GM18498 (cell line): ENCODE results near the gene PALLD.

Source experiments
- ATAC-seq: cut with Tn5 transposase; IDR thresholded peaks from one replicate; pipeline ENCODE4 v1.9.1; 2021; ENCODE audit warnings: mild to moderate bottlenecking, moderate library complexity; ENCODE audit not compliant: unreplicated experiment

PALLD gene

DNA sequence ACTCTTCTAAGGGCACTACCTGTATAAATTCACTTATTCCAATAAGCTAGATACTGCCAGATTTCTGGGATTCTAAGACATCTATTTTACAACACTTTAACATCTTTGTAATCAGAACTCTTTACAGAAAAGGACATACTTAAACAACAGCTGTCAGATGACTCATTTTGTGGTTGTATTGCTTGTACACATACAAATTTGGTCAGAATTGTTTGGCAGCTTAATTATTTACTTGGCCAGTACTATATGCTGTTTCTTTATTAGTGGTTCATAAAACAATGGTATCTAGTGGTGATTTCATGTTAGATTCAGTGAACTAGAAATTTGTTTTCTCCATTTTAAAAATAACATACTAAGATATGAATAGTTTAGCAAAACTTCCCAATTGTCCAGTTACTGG lies 27.2 kb downstream of the PALLD start:
- ATAC-seq: no peak

DNA sequence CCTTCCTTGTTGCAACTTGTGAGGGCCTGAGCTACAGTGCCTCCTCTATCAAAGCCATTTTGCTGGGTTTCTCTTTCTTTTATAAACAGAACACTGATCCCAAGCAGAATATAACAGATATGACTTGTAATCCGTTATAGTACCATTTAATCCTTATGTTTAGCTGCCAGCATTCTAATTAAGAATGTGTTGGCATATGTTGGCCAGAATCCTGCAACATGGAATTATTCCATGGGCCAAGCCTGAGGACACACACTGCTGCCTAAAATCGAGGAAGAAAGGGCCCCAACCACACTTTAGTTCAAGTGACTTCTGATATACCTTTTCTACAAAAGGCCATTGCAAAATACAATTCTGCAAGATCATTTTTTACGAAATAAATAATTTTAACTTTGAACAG lies 28.0 kb downstream of the PALLD start:
- no peak for ATAC-seq

DNA sequence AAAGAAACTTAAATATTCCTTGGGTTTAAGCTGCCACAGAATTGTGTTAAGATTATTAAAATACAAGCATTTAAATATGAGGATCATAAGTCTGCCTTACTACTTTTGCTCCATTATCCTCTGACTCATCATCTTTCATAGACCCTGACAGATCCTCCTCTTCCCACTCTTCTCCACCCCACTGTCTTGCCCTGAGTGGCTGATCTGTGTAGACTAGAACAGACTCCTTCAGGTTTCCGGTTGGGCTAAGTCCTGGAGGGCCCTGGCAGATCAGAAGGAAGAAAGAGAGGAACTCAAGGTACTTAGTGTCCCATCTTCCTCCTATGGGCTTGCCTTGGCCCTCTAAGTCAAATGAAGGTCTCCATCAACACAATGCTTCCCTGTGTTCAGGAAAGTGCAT lies 30.7 kb downstream of the PALLD start:
- ATAC-seq: no peak

DNA sequence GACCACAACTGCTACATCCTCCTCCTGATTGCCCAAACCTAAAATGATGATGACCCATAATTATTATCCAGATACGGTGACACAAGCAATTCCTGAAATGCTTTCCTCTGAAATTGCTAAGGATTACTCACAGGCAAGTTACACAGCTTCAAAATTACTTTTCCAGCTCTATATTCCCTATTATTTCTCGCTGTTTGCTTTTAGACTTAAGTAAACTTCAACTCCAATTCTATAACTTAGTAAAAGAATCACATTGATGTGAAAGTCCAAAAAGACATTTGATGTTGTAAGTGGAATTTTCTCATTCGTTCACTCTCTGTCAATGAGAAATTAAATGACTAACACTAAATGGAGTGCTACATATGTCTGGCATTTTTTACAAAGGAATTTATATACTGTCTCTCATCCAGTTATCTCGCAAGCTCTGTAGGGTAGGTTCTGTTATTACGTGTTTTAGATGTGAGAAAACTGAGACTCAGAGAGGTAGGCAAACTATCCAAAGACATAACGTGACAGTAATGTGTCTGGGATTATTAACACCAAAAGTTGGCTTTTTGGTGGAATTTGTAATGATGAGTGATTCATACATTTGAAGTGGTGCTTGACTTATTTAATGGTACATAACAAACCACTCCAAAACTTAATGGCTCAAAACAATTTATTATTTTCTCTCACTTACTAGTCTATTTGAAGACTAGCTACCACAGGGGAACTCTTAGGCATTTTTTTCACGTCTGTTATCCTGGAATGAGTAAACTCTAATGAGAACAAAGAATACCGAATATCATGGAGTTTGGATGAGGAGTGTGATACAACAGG lies 31.5 kb downstream of the PALLD start:
- ATAC-seq: no peak

DNA sequence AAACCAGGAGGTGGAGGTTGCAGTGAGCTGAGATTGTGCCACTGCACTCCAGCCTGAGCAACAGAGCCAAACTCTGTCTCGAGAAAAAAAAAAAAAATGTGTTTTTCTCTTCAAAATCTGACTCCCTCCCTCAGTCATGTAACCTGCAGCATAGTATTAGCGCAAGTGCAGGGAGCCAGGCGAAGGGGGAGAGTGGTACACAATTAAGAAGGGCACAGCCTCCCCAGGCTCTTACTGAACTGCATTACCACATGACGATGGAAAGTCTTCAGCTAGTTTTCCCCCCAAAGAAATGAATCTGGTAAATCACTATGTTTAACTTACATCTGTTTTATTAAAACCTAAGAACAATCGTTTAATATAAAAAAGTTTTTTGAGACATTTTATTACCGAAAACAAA lies 32.4 kb downstream of the PALLD start:
- no peak for ATAC-seq

DNA sequence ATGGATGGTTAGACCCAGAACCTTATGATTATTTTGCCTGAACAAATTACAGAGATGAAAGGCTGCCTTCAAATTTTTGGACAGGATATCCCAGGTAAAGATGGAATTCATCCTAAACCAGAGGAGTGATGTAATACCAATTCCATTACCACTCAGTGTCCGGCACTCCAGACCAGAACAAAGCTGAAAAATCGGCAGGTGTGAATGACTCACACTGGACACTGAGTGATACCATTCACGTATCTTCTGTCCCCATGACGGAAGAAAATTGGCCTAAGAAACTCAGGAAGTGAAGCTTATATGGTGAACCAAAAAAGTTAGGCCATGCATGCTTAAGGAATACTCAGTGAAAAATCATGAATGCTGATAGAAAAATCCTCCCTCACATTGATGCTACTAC lies 34.5 kb downstream of the PALLD start:
- ATAC-seq: no peak

DNA sequence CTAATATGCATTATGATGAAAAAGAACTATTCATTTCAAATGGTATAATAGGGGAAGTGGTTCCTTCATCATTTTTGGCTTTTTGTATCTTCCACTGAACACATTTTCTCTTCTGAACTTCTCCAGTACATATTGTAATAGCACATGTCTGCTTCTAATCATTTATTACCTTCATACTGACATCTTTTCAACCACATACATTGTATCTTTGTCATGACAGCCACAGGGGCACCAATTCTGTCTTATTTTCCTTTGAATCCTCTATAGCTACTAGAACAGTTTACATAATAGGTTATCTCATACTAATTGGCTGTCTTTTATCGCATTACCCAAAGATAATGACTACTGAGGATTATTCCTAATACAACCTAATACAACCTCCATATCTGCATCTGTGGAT lies 37.7 kb downstream of the PALLD start:
- no peak for ATAC-seq

DNA sequence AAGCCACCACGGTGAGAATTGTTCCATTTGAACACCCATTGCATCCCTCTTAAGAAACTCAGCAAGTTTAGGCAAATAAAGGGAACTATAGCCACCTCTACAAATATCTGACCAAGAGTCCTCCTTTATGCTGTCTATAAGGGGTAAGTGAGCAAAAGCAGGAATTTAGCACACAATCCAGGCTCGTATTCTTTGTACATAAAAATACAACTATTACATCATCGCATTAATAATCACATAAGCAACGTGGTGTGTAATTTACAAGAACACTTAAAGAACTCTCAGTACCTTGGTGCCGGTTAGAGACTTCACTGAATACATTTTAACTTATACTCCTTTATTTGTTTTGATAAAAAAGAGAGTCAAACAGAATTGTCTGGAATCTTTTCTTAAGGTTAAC lies 38.8 kb downstream of the PALLD start:
- no peak for ATAC-seq

DNA sequence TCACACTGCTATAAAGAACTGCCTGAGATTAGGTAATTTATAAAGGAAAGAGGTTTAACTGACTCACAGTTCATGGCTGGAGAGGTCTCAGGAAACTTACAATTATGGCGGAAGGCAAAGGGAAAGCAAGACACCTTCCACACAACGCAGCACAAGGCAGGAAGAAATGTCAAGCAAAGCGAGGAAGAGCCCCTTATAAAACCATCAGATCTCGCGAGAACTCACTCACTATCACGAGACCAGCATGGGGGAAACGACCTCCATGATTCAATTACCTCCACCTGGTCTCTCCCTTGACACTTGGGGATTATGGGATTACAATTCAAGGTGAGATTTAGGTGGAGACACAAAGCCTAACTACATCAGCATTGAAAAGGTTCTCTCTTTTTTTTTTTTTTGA lies 39.6 kb downstream of the PALLD start:
- no peak for ATAC-seq

DNA sequence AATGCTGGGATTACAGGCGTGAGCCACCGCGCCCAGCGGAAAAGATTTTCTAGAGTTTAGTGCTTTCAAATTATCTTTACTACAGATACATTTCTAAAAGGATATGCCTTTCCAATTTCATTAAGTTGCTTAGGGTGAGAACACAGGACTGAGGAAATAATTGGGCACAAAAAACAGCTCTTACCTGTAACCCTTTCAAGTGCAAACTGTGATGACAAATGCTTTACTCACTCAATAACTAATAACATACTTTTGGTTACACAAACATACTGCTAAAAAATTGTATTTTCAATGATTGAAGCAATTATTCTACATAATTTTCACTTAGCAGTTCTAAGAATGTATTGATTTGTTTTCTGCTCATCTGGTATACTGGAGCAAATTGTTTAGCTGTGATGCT lies 40.2 kb downstream of the PALLD start:
- ATAC-seq: no peak

DNA sequence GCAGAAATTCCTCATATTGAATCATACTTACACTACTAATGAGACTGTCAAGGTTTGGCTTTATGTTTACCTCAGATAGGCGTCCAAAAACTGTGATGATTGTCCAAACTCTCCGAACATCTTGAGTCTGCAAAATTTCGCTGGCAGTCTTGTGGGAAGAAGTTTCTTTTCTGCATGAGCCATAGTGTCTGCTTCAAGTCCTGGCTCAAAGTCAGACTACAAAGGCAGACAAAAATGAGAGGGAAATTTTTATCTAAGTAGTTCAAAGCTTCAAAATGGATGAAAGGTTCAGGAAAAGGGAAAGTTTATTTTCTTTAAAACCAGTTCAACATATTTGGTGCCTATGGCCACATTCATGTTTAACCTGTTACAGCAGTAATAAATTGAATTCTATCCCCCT lies 40.7 kb downstream of the PALLD start:
- no peak for ATAC-seq

DNA sequence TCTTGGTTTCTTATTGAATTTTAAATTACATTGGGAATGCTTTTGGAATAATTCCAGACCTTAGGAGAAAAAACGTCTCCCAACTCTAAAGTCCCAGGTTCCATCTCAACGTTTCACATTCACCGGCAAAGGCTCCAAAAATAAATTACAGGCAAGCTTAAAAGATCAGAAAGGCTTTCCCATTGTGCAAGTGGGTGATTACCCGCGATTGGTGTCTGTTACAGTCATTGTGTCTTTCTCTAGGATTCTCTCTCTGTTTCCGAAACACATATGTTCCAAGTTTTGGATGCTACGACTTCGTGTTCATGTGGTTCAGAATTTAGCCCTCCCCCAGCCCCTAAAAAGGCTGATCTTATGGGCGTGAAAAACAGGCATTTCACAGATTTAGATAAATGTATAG lies 41.8 kb downstream of the PALLD start:
- ATAC-seq: no peak

DNA sequence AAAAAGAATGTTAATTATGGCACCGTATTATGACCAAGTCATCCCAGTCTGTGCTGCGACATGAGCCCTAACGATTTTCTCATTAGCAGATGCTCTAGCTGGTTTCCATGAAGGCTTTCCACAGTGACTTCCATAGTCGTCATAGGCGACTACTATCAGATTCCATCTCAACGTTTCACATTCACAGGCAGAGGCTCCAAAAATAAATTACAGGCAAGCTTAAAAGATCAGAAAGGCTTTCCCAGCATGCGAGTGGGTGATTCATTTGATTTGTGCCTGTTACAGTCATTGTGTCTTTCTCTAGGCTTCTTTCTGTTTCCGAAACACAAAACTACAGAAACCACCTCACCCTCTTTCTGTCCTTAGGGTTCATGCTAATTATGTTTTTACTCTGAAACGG lies 43.2 kb downstream of the PALLD start:
- no peak for ATAC-seq

DNA sequence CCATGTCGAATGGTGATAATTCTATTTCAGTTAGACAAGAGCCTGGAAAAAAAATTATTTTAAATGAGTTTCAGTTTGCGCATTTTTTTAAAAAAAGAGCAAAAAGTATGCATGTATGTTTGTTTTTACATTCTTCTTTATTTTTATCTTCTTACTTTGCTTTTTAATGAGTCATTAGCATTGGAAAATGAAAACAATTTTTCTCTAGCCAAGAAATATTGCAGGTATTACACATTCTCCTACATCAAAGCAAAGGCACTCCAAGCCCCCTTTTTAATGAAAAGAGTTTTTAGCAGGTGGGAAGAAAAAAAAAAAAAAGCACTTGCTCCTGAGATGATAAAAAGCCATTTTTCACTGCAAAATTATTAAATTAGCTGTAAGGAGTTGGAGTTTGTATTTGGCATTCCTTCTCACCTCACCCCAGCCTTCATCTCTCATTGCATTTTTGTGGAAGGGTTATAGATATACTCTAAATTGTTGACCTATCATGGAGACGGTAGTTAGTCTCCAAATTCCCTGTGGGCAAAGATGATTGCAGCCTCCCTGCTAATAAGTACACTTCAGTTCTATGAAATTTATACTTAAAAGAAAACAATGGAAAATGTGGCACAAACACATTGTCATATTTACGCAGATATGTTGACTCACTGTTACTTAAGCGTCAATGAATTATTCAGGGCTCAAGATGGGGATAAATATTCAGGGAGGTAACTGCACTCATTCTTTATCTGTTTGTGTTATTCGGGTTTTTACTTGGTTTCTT lies 43.8 kb downstream of the PALLD start:
- no peak for ATAC-seq

DNA sequence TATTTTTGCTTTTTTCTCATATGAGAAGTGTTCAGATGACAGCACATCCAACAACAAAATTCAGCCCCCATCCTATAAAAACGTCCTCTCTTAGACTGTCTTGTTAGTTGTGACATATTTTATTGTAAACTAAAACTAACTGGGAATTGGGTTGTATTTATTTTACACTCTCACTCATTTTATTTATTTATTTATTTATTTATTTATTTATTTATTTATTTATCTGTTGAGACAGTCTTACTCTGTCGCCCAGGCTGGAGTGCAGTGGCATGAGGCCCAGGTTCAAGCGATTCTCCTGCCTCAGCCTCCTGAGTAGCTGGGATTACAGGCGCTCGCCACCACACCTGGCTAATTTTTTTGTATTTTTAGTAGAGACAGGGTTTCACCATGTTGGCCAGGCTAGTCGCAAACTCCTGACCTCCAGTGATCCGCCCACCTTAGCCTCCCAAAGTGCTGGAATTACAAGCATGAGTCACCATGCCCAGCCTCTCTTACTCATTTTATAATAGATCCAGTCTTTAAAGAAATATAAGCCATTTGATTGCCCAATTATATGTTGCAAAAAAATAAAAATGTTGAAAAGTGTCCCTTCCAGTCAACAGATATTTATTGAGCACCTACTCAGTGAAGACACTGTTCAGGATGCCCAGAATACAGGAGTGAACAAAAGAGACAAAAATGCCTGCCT lies 44.6 kb downstream of the PALLD start:
- no peak for ATAC-seq

DNA sequence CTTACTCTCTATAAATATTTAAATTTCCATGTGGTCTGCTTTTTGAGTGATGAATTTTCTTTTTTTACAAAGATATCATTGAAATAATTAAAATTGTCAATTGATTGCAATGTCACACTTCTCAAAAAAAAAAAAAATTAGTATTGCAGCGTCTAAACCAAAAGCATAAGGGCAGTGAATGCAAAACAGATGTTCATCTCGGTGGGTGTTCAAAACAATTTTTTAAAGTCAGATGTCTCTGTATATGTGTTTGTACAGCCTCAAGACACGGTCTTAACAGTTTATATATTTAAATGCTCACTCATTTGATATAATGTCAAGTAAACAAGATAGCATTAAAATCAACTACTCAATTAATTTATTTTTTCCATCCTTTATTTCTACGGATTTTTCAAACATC lies 52.3 kb downstream of the PALLD start:
- no peak for ATAC-seq

DNA sequence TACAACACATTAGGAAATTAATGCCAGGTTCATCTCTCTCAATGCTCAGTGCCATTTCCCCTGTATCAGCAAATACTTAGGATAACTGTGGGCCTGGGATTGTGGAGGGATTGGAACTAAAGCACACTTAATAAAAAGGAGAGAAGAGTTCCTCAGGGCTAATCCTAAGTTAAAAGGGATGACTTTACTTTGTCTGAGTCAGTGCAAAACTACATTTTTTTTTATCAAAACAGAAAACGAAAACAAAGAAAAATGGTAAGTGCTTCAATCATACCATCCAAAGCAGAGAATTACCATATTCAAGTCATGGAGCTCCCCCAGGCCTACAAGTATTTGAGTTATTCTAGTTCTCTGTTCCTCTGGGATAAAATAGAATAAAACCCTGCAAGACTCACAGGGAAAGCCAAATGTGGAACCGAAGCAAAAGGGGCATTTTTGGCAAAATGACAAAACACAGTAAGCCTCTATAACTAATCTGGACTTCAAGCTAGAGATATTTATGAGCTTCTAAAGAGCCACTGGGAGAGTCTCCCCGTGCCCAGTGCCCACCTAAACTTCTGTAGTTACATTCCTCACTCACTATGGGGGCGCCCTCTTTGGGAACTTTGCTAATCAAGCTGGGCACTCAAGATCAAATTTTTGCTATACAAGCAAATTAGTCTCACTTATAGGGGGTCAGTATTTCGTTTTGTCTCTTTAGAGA lies 53.4 kb downstream of the PALLD start:
- ATAC-seq: no peak

DNA sequence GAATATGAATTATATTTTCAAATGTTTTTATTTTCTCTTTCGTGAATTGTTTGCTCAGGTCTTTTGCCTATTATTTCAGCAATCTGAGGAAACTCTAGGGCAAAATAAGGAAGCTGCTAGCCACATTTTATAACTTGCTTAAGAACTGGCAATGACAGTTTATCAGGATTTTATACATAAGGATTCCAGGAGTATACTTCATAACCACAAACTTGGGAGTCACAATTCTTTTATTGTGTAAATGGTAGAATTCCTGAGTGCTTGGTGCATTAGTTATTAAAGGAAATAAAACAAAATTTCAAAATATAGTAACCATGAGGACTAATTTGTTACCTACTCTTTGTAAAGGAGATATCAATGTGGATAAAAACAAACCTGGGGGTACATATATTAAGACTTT lies 54.4 kb downstream of the PALLD start:
- no peak for ATAC-seq

DNA sequence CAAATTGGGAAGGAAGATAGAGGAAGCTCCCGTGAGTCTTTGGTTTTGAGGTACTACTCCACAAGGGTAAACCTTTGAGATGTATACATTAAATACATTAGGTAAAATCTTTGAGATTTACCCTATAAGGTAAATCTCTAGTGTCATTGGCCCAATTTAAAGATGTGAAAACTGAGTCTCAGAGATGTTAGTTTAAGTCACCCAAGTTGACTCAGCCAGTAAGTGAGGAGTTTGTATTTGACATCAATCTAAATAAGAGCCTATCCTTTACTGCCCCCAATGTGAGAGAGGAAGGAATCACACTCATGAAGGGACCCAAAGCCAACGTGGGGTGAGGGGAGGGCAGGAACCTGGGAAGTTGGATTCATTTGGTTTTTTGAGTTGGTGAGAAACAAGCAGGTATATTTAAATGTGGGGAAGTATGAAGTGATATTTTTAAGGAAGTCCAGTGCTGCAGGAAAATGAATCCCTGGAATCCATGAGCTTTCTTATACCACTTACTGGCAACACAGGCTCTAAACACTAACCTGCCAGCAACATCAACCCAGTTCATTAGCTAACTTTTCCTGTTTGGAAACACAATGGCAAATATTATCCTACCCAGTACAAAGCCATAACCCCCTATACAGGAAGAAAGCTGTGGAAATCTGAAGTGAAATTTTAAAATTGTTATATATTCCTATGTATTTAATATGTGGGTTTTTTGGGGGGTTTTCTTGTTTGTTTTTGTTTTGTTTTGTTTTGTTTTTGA lies 55.3 kb downstream of the PALLD start:
- no peak for ATAC-seq

DNA sequence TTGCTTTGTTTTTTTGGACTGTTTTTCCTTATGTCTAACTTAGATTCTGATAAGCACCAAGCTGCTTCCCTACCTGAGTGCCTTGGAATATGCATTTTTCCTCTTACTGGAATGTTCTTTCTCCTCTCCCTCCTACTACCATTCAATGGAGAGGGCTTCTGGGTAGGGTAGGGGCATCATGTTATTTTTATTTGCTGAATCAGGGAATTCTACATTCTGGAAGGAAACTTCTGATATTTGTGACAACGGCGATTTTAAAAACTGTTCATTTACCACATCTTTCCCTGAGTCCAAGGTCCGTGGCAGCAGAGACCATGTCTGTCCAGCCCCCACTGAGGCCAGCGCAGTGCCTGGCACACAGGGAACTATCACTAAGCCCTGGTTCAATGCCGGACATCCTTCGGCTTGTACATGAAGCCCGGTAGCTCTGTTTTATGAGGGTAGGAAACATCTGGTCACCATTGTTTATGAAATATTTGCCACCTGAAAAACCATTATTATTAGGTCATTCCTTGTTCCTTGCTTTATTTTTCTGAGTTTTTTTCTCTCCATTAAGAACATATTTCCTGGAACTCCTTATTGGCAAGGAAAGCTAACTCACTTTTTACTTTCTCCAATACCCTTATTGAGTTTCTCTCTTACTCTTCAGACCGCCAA lies 57.0 kb downstream of the PALLD start:
- no peak for ATAC-seq
